Measurements from ENCODE around the gene HDAC4. TPM values are rescaled to one million over a fixed set of nuclear protein-coding genes. Genes with fewer than 3 reads are reported as not detected.

HDAC4 gene
- total and polyA plus RNA-seq, 10 of the 15 experiments (the other 5 are each of a cell fraction or from before 2014, with no cell fraction given) = 0.22 to 15.7 (median 4.8) TPM

DNA sequence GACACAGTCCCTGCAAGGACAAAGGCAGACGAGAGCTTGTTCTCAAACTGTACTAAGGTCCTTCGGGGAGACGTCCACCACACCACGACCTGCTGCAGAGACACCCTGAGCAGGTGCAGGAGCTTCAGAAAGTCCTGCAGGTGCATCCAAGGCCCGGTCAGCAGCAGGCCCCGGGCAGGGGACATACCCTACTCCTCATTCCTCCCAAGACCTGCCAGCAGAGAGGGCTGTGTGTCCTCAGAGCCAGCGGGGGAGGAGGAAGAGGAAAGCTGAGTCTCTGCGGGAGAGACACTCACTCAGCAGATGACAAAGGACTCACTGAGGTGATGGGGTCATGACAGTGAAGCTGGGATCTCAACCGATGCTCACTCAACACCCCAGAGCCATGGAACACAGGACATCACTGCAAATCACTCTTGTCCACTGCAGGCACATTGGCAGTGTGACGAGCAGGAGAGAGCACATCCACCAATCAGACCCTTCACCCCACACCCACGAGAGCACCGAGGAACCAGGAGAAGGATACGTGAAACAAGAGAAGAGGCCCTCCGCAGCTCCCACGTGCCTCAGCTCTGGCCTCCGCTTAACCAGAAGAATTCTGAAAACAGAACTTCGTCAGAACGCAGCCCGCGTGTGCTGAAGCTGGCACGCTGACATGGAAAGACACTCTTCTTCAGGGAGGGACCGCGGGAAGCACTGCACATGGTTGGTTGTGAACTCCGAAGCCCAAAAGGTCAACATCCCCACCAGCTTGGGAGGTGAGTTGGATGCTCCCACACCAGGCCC is 9.3 kb downstream of the HDAC4 start:
- ChIA-PET SMC1A (ENCODE audit: uncharacterized antibody, unreplicated experiment) (interaction anchor here (0.6 to 1.5 kb wide), 2 partner anchors 10 to 50 kb away, joined by 3 read pairs; no protein-coding TSS in a partner anchor), RAD21 (ENCODE audit: unreplicated experiment) (no interaction called here), POLR2A (interaction anchor here (1.3 kb wide), 1 partner anchor 9 kb away, joined by 3 read pairs; the partner anchor contains the start of gene HDAC4), CTCF (no interaction called here)
- Histone ChIP-seq H3K79me2 (ENCODE audit: control insufficient read depth, insufficient read depth, low read length) (no peaks in the 10 kb centered on the region), H3K4me3 (no peak overlapping the region), H3K4me2 (ENCODE audit: control insufficient read depth, insufficient read depth) (no peak overlapping the region), H2AFZ (ENCODE audit: control insufficient read depth, low read depth, low read length) (no peak overlapping the region), H3K36me3 (ENCODE audit: control insufficient read depth in 2 of 2, insufficient read depth in 2 of 2, low read length in 1 of 2) (no peaks in the 10 kb centered on the region; a peak in 1 of 4 replicates), H4K20me1 (ENCODE audit: control insufficient read depth, insufficient read depth) (no peaks in the 10 kb centered on the region), H3K9me3 (replicated peaks; ENCODE audit: control insufficient read depth, insufficient read depth, low read length) (no peaks in the 10 kb centered on the region; the same call in 2 of the 3 replicates), H3K27ac (ENCODE audit: control insufficient read depth, insufficient read depth) (no peak overlapping the region), H3K27me3 (replicated peaks in 1 of 2; ENCODE audit: control insufficient read depth in 2 of 2, insufficient read depth in 2 of 2, low read length in 1 of 2) (no peaks in the 10 kb centered on the region), H3K9ac (ENCODE audit: control insufficient read depth, insufficient read depth, low read length) (no peak overlapping the region), H3K4me1 (ENCODE audit: control insufficient read depth, insufficient read depth, low read length) (no peaks in the 10 kb centered on the region)
- DNase-seq (ENCODE audit: low read depth, low spot score) (no peak), FAIRE-seq (no peak), ATAC-seq (no peak)
- in situ Hi-C loops (cut with MboI) = no loop called here
- intact Hi-C loops (cut with micrococcal nuclease; ENCODE audit: unreplicated experiment) = no loop called here
- TF ChIP-seq, protein P1, sequence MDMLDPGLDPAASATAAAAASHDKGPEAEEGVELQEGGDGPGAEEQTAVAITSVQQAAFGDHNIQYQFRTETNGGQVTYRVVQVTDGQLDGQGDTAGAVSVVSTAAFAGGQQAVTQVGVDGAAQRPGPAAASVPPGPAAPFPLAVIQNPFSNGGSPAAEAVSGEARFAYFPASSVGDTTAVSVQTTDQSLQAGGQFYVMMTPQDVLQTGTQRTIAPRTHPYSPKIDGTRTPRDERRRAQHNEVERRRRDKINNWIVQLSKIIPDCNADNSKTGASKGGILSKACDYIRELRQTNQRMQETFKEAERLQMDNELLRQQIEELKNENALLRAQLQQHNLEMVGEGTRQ (IDR thresholded peaks at IDR 0.05; ENCODE audit: borderline replicate concordance, low read depth, low read length) = no peak
- no peak for TF ChIP-seq JUND (IDR thresholded peaks at IDR 0.05; ENCODE audit: low read depth, low read length)
- TF ChIP-seq NFXL1 (IDR thresholded peaks at IDR 0.05; ENCODE audit: borderline replicate concordance) = no peak
- TF ChIP-seq HDAC2 (IDR thresholded peaks at IDR 0.05) = no peak
- TF ChIP-seq HDAC6 (IDR thresholded peaks at IDR 0.05; ENCODE audit: unreplicated experiment) = no peak
- no peak for TF ChIP-seq TARDBP (IDR thresholded peaks at IDR 0.05; ENCODE audit: borderline replicate concordance)
- no peak for TF ChIP-seq SRF (IDR thresholded peaks at IDR 0.05; ENCODE audit: low read depth in 2 of 2, low read length in 2 of 2)
- TF ChIP-seq BACH1 (IDR thresholded peaks at IDR 0.05; ENCODE audit: borderline replicate concordance) = no peak
- no TSS peak for BruUV-seq (replicated peaks)
- WGBS (ENCODE audit: insufficient coverage, insufficient replicate concordance, low lambda C conversion rate, missing lambda C conversion rate) = 87% methylated on average over 21 of the region's 24 CpGs

Measured in GM12878 (cell line).